Adrenal gland (tissue), 12 donors: ENCODE results near the gene ANXA6. TPM values are rescaled to one million over a fixed set of nuclear protein-coding genes. Genes with fewer than 3 reads are reported as not detected.
A peak's percentile ranks its signal among the peaks of the same experiment; 100 is the strongest.

Experiments
- DNase-seq, 7 donors: peaks; one replicate each; pipeline ENCODE4 v3.0.0-alpha.2; 2019 to 2020
- H3K27ac ChIP-seq, 5 donors: fragments of 200-600 bp; sonication (generic) in 4 of 5; 1 replicate in 3 of 5; 2 replicates in 2 of 5; pipeline versions ENCODE4 v1.5.1 to v1.8.0; 2016 to 2020; ENCODE audit warnings: mild to moderate bottlenecking in 1 of 5
- H3K27me3 ChIP-seq: fragments of 200-600 bp; 2 replicates; pipeline ENCODE4 v1.8.0; 2021
- H3K36me3 ChIP-seq, 2 donors: fragments of 200-600 bp; replicated peaks in 1 of 2; 1 replicate in 1 of 2; 2 replicates in 1 of 2; pipeline versions ENCODE4 v1.5.1 to v1.8.0; 2018 to 2022
- H3K4me1 ChIP-seq, 2 donors: fragments of 200-600 bp; replicated peaks in 1 of 2; 1 replicate in 1 of 2; 2 replicates in 1 of 2; pipeline versions ENCODE4 v1.5.1 to v1.8.0; 2018 to 2021
- H3K4me3 ChIP-seq, 4 donors: fragments of 200-600 bp; sonication (generic) in 3 of 4; one replicate each; pipeline ENCODE4 v1.5.1; 2016 to 2018
- H3K9me3 ChIP-seq, 3 donors: fragments of 200-600 bp; sonication (generic) in 1 of 3; replicated peaks in 1 of 3; 1 replicate in 2 of 3; 2 replicates in 1 of 3; pipeline versions ENCODE4 v1.5.1 to v1.8.0; 2016 to 2021
- CTCF ChIP-seq, 6 experiments: fragments of 450-650 bp in 4 of 6; fragments of 200-600 bp in 2 of 6; sonication (generic) in 1 of 6; IDR thresholded peaks; 1 replicate in 5 of 6; 2 replicates in 1 of 6; pipeline versions ENCODE4 v1.5.1 to v1.8.0; 2016 to 2021; ENCODE audit warnings: antibody characterized with exemption in 6 of 6, mild to moderate bottlenecking in 2 of 6, moderate library complexity in 1 of 6
- POLR2A ChIP-seq, 2 donors: fragments of 450-650 bp; IDR thresholded peaks; one replicate each; pipeline ENCODE4 v1.6.1; 2017; ENCODE audit warnings: antibody characterized with exemption in 2 of 2, mild to moderate bottlenecking in 2 of 2, moderate library complexity in 1 of 2
- WGBS, 4 donors: extraction: QIAGEN DNeasy Blood & Tissue Kit in 2 of 4; methylation state at CpG; one replicate each; pipeline versions ENCODE4 v1.1.5 to v1.1.7; 2013 to 2017; 5-methylcytosine and 5-hydroxymethylcytosine counted together
- intact Hi-C, 2 donors: fragments of 100-400 bp; cut with DNase I; formaldehyde crosslinking; loops; one replicate each; pipeline versions ENCODE4 v1.14.1 to v1.15.0; 2022 to 2023
- polyA plus RNA-seq, 3 donors: library from polyadenylated mRNA; stranded (reverse); fragments of 200-250 nt in 2 of 3; fragments of 350-450 nt in 1 of 3; fragmentation: Illumina TruSeq in 1 of 3; extraction: RNeasy Lipid Tissue Mini Kit (QIAGEN cat#74804) in 1 of 3; gene quantifications; one replicate each; pipeline ENCODE4 v1.2.3, GENCODE V29; 2013 to 2014
- total RNA-seq, 9 donors: library from RNA; depleted of rRNA in 4 of 9; stranded (reverse); fragments of >200 nt in 4 of 9; fragments of 120-200 nt in 1 of 9; fragmentation: NEBNext Ultra II Directional in 1 of 9; extraction: Animal tissue kit (Norgen Biotek cat#: 25700) in 1 of 9; gene quantifications; one replicate each; pipeline versions ENCODE4 v1.1.0 to v1.2.4, GENCODE V29; 2013 to 2023
- donor health status: healthy with polysubstance abuse.
- donor health status: Bipolar disorder and iron deficiency.
- donor health status: DM: yes; HTN: yes; CAD: no.
- donor health status: DM: no; HTN: no; CAD: no.
- donor health status: DM: no; HTN: no; CAD: no.
- donor health status: DM: yes; HTN: yes; CAD: no.

The ANXA6 gene
- total and polyA plus RNA-seq, 12 donors = 115 to 382 (median 212) TPM

- DNase-seq = peak in 5 of 7 donors; percentile 22 to 65 (median 60)
- H3K27ac ChIP-seq = peak overlapping the region in 1 of 5 donors; percentile 2
- no peaks in the 10 kb centered on the region for H3K9me3 ChIP-seq
- no peak overlapping the region for H3K4me3 ChIP-seq
- H3K4me1 ChIP-seq = peaks cover 10 to 11% of the 10 kb centered on the region in 2 donors
- TF ChIP-seq CTCF (IDR thresholded peaks at IDR 0.05) = no peak
- no peak for TF ChIP-seq POLR2A (IDR thresholded peaks at IDR 0.05)
- WGBS, 4 donors = 59 to 65% (median 61%) methylated on average over 5 of the region's 5 CpGs
- H3K27me3 ChIP-seq = no peaks in the 10 kb centered on the region
- intact Hi-C loops = no loop called here
- H3K36me3 ChIP-seq = peaks cover 0 to 27% of the 10 kb centered on the region in 2 donors
These were observed 45.0 kb upstream of the ANXA6 start for GRCh38 chr5:151202381-151203139.

- Histone ChIP-seq H3K4me1 (peaks cover 16 to 17% of the 10 kb centered on the region in 2 donors), H3K36me3 (peaks cover 0 to 27% of the 10 kb centered on the region in 2 donors), H3K27me3 (no peaks in the 10 kb centered on the region), H3K4me3 (no peak overlapping the region), H3K9me3 (no peaks in the 10 kb centered on the region), H3K27ac (peak overlapping the region in 4 of 5 donors; percentile 26 to 77 (median 37))
- 60 to 78% (median 70%) methylated on average over 6 of the region's 6 CpGs for WGBS, 4 donors
- intact Hi-C loops = no loop called here
- DNase-seq = peak in 3 of 7 donors; percentile 6 to 15 (median 9)
- TF ChIP-seq CTCF (IDR thresholded peaks at IDR 0.05) (no peak), POLR2A (IDR thresholded peaks at IDR 0.05) (no peak)
These were observed 43.5 kb upstream of the ANXA6 start for GRCh38 chr5:151200913-151201595.

GRCh38 chr5:151199581-151200185, 42.1 kb upstream of the ANXA6 start:
- Histone ChIP-seq H3K27ac (no peak overlapping the region), H3K4me3 (no peak overlapping the region), H3K27me3 (no peaks in the 10 kb centered on the region), H3K36me3 (peaks cover 0 to 27% of the 10 kb centered on the region in 2 donors), H3K4me1 (peaks cover 16 to 17% of the 10 kb centered on the region in 2 donors), H3K9me3 (no peaks in the 10 kb centered on the region)
- TF ChIP-seq POLR2A (IDR thresholded peaks at IDR 0.05) = no peak
- peak in 3 of 7 donors; percentile 9 to 20 (median 16) for DNase-seq
- intact Hi-C loops = no loop called here
- WGBS, 4 donors = 74 to 84% (median 79%) methylated on average over 7 of the region's 7 CpGs

- intact Hi-C loops = no loop called here
- H3K27me3 ChIP-seq = no peaks in the 10 kb centered on the region
- peak in 3 of 7 donors; percentile 14 to 21 (median 15) for DNase-seq
- H3K4me3 ChIP-seq = no peak overlapping the region
- H3K9me3 ChIP-seq = no peaks in the 10 kb centered on the region
- TF ChIP-seq CTCF (IDR thresholded peaks at IDR 0.05) (no peak), POLR2A (IDR thresholded peaks at IDR 0.05) (no peak)
- WGBS, 4 donors = 89 to 95% (median 92%) methylated on average over 5 of the region's 5 CpGs
- H3K4me1 ChIP-seq = peaks cover 16 to 17% of the 10 kb centered on the region in 2 donors
- H3K36me3 ChIP-seq = peaks cover 0 to 27% of the 10 kb centered on the region in 2 donors
- H3K27ac ChIP-seq = peak overlapping the region in 1 of 5 donors; percentile 23
These were observed 41.3 kb upstream of the ANXA6 start for GRCh38 chr5:151198861-151199260.
